Astrocyte (in vitro differentiated cells and primary cell): ENCODE data around the gene C1orf167.

ENCODE experiments used
- CTCF ChIP-seq: IDR thresholded peaks from 2 replicates; pipeline ENCODE4 v1.5.1; 2011; ENCODE audit warnings: low read depth, mild to moderate bottlenecking, inconsistent platforms, low read length, moderate library complexity; ENCODE audit not compliant: insufficient read depth
- EZH2 ChIP-seq: IDR thresholded peaks from 2 replicates; pipeline ENCODE4 v1.6.1; 2012; ENCODE audit warnings: mild to moderate bottlenecking, low read length, inconsistent platforms; ENCODE audit not compliant: insufficient read depth

GRCh38 chr1:11782127-11782708, 20.2 kb downstream of the C1orf167 start:
- no peak for TF ChIP-seq CTCF
- no peak for TF ChIP-seq EZH2
